Stimulated activated CD4-positive, alpha-beta T cell treated with anti-CD3 and anti-CD28 coated beads, Interleukin-1b, Interleukin-23, amount 100 ng/mL, for 4 hours (primary cell): Measurements from ENCODE around the gene PDE4D.
"Not testable (repeated sequence)": the region's sequence is repeated elsewhere in the genome, so short reads cannot be mapped to it uniquely, and the experiment has no call there.

Source experiments
- DNase-seq, 2 donors: peaks; one replicate each; pipeline ENCODE4 v3.0.0-alpha.2; 2020; ENCODE audit warnings: low read depth in 2 of 2

Gene PDE4D

DNA sequence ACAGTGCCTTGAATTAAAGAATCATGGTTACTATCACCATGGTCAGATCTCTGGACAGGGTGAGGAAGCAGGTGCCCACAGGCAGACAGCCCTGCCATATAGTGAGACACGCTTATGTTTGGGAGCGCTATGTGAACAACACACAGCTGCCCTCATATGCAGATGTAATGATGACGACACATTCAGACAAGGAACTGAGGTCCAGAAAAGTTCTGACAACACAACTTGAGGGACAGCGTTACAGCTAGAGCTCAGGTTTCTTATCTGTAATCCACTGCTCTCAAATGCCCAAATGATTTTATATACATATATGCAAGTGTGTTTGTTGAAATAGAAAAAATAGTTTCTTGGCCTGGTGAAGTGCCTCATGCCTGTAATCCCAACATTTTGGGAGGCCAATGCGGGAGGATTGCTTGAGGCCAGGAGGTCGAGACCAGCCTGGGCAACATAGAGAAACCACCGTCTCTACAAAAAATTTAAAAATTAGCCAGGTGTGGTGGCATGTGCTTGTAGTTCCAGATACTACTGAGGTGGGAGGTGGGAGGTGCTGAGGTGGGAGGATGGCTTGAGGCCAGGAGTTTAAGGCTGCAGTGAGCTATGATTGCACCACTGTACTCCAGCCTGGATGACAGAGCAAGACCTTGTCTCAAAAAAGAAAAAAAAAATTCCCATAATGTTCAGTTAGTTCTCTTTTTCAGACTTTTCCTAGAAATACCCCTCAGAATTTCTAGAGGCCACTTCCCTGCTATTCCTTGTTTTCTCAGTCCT, 887.4 kb downstream of the PDE4D start:
- DNase-seq: no peak

DNA sequence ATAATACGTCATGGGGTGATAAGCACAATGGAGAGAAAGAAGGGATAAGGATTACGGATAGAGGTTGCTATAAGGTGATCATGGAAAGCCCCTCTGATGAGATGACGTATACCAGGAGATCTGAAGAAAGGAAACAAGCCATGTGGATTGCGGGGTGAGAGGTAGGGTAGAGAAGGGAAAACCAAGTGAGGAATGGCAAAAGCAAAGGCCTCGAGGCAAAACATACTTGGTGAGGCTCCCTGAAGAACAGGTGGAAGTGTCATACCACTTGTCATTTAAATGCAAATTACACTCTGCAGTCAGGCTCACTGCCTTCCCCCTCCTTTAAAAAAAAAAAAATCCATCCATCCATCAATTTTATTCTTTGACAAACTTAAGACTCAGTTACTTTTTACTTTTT, 889.9 kb downstream of the PDE4D start:
- no peak for DNase-seq

DNA sequence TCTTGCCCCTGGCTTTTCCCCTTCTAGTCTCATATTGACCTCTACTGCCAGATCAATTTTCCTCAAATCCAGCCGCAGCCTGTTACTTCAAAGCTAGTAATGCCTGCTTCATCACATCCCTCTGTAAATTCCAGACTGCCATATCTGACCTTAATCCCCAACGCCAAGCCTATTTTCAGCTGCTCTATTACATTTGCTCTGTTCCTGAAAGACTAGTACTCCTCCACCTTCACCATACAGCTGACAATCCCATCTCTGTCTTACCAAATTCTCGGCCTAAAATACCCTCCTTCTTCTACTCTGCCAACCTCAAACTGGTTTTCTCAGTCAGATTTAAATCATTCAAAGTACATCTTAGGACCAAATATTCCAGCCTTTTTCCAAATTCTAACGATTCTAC, 890.4 kb downstream of the PDE4D start:
- no peak for DNase-seq

DNA sequence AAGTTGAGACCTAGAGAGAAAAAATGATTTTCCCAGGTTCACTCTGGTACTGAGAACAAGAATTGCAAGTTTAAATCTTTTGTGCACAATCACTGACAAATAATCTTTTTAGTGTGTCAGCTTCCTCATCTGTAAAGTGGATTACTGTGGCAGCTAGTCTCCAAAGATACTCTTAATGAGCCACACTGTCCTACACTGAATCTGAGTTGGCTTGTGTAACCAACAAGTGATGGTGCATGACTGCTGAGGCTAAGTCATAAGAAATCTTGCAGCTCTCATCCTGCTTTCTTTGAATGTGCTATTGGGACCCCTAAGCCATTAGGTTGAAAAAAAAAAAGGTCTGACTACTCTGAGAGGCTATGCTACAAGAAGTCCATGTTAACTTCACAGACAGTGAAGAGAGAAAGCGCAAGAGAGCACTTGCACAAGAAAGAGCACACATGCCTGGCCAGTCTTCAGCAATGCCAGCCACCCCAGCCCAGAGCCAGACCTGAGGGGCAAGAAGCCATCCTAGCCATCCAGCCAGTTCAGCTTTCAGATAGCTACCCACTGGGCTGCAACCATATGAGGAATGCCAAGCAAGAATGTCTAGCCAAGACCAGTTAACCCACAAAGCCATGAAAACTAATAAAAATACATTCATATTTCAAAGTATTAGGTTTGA, 891.2 kb downstream of the PDE4D start:
- no peak for DNase-seq

DNA sequence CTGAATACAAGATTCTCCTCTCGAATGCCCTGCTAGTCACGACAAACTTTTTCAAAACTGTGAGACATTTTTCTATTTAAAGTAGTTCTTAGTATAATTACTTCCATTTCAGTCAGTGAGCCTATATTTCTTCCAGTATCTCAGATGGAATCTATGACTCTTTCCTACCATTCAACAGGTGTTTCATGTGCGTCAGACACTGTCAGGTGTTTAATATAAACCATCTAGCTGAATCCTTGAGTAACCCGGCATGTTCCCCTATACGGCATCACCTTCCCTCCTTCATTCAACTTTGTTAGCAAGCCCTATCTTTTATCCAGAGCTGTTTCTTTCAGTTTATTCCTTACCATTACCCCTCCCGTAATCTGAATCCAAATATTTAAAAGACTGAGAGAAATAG, 891.8 kb downstream of the PDE4D start:
- DNase-seq: no peak

DNA sequence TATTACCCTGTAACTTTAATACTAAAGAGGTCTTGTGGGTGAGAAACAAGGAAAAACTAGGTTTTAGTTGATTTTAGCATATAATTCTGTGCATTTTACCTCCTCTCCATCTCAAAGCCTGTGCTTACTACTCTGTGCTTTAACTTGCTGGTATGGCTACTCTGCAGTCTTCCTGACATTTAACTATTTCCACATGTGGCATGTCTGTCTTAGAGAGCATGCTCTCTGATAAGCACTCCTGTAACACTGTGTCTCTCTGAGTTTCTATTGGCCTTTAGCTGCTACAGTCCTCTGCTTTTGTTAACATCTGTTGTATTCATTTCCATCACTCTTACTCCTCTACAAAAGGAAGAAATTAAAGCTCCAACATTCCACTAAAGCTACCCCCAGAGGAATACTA, 892.4 kb downstream of the PDE4D start:
- DNase-seq: no peak

DNA sequence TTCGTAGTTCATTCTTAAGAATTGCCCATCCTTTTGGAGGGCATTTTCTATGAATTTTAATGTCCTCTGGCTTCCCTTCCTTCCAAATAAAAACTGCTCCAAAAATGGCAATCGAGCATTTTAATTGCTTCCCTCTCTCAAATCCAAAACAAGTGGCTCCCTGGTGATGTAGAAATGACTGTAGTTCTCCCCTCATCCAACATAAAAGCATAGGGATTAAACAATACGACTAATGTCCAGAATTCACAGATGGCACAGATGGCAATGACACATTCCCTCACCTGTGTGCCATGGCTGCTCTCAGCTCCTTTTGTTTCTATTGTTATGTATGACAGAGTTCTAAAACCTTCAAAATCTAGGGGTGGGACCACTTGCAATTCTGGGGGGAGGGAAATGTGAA, 893.3 kb downstream of the PDE4D start:
- no peak for DNase-seq

DNA sequence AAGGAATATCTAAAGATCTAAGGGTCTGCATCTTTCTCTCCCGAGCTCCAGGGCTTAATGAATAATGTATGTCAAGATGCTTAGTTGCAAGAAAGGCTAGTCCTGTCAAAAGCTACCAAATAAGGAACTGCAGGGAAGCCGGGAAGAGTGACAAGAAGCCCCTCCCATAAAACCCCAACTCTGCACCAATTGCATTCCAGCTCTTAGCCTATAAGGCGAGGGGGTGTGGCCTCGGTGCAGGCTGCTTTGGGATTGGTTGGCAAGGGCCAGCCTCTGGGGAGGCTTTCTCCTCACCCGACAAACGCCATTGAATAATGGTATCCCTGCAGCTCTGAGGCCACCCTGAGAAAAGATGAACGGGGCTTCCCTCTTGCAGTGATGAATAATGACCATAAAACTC, 893.7 kb downstream of the PDE4D start:
- DNase-seq: no peak

DNA sequence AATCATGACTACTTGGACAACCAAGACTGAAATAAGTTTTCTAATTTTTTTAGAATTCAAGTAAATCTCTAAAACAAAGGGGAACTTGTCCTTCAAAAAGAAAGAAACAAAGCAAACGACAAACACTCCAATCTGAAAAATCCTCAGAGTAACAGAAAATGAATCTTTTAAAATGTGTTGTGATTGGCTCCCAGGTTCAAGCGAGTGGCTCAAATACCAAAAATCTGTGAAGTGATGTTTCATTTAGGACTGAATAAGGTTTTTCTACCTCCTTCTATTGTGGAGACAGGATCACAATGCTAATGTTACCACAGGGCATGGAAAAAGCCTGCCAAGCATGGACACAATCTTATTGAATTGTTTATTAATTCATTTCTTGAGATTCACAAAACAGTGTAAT, 895.0 kb downstream of the PDE4D start:
- DNase-seq: no peak

DNA sequence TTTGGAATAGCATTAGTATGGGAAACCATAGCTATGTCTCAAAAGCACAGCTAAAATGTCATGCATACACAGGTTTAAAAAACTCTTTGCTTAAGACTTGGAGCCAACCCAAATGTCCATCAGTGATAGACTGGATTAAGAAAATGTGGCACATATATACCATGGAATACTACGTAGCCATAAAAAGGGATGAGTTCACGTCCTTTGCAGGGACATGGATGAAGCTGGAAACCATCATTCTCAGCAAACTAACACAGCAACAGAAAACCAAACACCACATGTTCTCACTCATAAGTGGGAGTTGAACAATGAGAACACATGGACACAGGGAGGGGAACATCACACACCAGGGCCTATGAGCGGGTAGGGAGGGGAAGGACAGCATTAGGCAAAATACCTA, 897.7 kb downstream of the PDE4D start:
- DNase-seq: not testable (repeated sequence)

DNA sequence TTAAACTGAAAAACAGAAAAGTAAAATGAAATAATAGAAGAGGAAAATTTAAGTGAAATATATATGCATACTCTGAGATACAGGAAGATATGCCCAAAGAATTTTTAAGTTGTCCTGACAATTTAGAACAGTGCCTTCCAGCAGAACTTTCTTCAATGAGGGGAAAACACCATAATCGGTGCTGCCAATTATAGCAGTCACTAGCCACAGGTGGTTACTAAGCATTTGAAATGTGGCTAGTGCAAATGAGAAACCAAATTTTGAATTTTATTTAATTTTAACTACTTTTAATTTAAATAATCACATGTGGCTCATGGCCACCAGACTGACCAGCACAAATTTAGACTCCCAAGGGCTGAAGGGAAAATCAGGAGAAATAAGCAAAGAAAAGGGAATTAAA, 900.1 kb downstream of the PDE4D start:
- DNase-seq: no peak

DNA sequence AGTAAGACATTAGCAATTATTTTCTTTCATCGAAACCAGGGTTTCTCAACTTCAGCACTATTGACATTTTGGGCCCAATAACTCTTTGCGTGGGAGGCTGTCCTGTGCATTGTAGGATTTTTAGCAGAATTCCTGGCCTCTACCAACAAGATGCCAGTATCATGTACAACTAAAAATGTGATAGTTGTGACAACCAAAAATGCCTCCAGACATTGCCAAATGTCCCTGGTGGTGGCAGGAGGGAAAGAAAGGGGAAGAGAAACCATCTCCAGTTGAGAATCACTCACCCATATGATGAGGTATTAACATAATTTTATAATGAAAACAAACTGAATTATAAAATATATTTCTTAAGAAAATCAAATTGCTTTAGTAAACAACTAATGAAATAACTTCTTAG, 904.6 kb downstream of the PDE4D start:
- DNase-seq: no peak

DNA sequence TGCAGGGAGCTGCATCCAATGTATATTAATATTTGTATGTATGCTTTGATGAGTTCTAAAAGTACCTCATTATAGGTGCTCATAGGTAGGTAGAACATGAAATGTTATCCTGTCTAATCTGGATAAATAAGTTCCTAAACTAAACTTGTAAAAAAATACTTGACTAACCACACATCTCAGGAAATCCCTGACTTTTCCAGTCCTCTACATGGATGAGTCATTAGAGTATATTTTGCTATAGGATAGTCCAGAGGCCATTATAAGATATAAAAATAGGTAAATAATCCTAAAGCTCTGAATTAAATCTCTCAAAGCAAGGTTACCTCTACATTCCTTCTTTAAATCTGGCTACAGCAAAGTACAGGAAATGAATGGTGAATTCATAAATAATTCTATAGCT, 906.3 kb downstream of the PDE4D start:
- no peak for DNase-seq

DNA sequence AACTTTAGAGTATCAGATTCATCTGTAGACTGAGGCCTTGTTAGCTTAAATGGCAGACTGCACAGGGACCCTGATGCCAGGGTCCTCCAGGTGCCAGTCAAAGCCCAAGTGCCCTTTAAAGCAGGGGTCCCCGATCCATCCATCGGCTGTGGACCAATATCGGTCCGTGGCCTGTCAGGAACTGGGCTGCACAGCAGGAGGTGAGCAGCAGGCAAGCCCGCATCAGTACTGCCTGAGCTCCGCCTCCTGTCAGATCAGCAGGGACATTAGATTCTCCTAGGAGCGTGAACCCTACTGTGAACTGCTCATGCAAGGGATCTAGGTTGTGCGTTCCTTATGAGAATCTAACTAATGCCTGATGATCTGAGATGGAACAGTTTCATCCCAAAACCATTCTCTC, 907.2 kb downstream of the PDE4D start:
- DNase-seq: no peak

DNA sequence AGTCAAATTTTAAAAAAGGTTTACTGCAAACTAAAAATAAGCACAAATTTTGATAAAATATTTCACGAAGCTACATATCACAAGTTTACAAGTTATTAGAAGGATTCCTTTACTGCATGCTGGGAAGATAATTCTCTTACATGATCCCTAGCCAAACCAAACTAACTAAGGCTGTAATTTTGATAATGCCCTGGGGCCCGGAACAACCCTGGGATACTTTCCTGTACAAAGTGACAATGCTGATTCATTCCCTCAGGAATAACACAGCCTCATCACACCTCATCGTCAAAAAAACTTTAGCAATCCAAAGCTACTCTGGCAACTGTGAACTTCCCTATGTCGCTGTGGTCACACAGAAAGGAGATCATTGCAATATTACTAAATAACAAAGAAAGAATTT, 907.8 kb downstream of the PDE4D start:
- DNase-seq: no peak

DNA sequence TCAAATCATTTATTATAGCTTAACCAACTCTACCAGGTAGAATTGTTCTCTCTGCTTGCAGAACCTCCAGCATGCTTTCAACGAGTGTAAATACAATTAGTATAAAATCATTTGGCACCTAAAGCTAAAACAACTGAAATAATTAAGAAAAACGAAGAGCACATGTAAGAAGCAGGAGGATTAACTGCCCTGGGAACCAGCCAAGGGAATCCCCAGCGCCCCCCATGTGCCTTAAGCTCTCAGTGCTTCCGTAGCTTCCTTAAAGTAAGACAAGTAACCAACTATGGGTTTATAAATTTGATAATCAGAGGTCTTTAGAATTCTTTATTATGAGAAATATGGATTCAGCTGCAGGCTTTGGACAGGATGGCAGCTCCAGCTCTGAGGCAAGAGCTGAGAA, 908.2 kb downstream of the PDE4D start:
- no peak for DNase-seq

DNA sequence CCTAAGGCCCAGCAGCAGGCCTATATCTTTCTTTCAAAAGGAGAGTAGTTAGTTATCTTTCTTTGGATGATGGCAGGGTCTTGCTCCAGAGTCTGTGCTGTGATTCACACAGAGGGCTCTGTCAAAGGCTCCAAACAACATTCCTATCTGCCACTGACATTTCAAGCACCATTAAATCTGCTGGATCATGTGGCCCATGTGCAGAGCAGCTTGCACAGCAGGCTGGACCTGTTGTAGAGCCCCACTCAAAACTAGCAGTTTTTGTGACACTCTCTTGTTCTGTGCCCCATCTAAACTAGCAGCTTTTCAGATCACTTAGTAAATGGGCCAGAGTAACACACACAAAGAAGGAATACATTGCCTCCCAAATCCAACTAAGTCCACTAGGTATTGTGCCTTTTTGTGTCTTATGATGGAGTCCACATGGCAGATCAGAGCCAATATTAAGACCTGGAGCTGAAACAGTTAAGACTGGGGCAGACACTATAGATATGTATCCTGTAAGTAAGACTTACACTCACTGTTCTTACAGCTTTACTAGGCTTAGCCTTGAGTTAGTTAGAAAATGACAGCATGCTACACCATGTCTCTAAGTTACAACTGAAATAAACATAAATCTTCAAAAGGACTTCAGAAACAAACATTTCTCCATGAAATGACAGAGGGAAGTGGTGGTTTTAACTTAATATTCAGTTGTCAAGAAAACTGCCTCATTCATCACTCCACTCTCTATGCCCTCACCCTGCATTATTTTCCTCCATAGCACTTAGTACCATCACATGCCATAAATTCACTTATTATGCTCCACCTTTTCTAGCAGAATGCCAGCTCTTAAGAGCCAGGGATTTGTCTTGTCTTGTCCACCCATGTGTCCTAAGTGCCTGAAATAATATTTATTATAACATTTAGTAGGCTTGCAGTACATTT, 909.7 kb downstream of the PDE4D start:
- no peak for DNase-seq

DNA sequence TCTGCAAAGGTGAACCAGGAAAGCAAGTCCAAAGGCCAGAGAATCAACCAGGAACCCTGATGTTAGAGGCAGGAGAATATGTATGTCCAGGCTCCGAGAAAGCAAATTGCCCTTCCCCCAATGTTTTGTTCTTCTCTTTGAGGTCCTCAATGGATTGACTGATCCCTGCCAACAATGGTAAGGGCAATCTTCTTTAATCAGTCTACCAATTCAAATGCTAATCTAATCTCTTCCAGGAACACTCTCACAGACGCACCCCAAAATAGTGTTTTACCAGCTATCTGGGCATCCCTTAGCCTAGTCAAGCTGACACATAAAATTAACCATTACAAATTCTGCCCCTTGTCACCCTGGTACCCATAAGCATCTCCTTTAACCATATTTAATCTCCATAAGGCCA, 912.6 kb downstream of the PDE4D start:
- DNase-seq: no peak

DNA sequence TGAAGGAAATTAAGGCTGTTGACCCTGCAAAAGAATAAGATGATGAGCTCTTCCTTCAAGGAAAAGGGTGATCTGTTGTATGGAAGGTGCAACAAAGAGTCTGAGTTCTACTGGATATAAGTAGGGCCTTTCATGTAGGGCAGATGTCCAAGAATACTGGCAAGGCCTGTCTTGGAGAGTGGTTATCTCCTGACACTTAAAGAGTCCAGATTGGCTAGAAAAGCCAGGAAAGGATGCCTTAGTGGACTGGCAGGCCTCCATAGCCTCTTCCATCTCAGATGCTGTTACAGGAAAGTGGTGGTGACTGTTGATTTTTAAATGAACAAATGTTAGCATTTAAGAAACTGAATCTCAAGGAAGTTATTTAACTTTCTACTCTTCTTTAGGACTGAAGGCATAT, 914.4 kb downstream of the PDE4D start:
- no peak for DNase-seq

DNA sequence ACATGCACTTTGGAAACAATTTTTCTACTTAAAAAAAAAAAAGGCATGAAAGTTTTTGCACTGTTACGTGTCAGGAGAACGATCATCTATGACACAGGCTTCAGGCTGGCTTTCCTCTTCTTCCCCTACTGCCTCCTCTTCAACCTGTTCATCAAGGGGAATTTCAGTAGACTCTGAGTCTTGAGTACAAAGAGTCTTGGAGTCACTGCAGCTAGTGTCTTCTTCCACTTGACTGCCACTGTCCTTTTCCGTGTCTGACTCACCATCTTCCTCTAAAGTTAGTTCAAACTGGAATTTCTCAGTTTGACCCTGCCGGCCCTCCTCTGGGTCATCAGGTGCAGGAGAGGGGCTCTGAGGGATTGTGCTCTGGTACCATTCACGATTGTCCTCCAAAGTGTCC, 918.9 kb downstream of the PDE4D start:
- DNase-seq: no peak

DNA sequence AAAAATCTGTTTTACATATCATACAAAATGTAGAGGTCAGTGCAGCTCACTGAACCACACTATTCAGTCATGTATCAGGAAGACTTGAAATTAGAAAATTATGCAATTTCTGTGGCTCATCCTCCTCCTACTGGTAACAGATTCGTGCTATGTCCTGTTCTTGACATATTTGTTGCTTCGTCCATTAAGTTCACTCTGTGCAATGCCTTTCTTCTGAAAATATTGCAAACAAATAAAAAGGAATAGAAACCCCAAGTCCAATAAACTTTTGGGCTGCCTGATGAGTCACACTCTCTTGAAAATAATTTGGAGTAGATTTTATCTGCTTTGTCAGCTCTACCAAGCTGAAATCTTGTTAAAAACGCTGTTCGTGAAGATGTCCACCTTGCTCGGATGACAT, 919.4 kb downstream of the PDE4D start:
- DNase-seq: no peak

DNA sequence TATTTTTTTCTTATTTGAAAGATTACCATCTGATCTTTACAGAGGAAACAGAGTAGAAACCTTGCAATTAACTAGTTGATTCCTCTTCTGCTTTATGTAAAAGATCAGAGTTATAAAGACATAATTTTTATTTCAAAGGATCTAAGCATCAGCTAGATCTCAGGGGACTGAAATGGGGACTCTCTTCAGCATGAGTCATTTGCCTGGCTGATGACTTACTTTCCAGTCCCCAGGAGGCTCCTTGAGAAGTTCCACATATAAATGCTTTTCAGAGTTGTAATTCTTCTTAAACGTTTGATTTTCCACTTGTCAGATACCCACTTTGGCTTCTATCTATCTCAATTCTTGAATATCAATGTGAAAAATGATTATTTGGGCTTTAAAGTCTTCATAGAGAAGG, 921.2 kb downstream of the PDE4D start:
- no peak for DNase-seq

DNA sequence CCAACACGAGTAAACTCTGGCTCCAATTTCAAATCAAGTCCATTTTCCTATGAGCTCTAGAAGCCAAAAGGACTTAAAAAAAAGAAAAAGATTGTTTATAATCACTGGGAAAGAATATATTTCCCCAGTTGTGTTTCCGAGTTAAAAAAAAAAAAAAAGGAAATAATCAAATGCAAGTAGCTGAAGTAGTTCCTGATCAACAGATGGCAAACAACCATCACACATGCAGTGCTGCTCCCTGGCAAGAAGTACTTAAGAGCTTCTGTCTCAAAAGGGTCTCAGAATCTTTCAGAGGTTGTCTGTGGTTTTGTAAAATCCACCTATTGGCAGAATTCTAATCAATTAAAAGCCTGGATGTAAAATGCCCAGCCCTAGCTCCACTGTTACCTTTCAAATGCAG, 922.8 kb downstream of the PDE4D start:
- DNase-seq: no peak
